Measurements from ENCODE around the gene OR14K1. TPM values are rescaled to one million over a fixed set of nuclear protein-coding genes. Genes with fewer than 3 reads are reported as not detected.

The OR14K1 gene
- total RNA-seq, 1 experiment from 2014 or later: not detected

GRCh38 chr1:247721222-247721621 lies 17.2 kb upstream of the OR14K1 start (continued):
- TF ChIP-seq TCF7L2 (IDR thresholded peaks at IDR 0.05; ENCODE audit: borderline replicate concordance, extremely low read depth, insufficient read depth, insufficient read length): no peak

GRCh38 chr1:247740721-247741120 lies 2.3 kb downstream of the OR14K1 start:
- H3K9ac ChIP-seq (ENCODE audit: low read length): no peak overlapping the region
- H3K4me1 ChIP-seq (ENCODE audit: control insufficient read depth in 1 of 2, insufficient read depth in 2 of 2, low read length in 2 of 2): no peaks in the 10 kb centered on the region
- RAD21 ChIA-PET (ENCODE audit: low non-redundant PET in 1 of 2, low total read pairs in 2 of 2, uncharacterized antibody in 2 of 2, unreplicated experiment in 2 of 2): no interaction called here
- no peaks in the 10 kb centered on the region for H3K36me3 ChIP-seq (ENCODE audit: control insufficient read depth in 1 of 2, insufficient read depth in 2 of 2, low read length in 2 of 2)
- H3K9me3 ChIP-seq (ENCODE audit: control insufficient read depth in 1 of 2, insufficient read depth in 1 of 2, low read depth in 1 of 2, low read length in 2 of 2): peaks cover 4 to 22% of the 10 kb centered on the region in 2 experiments; a peak in 2 of 4 replicates
- no peak for DNase-seq (ENCODE audit: low read depth, low spot score)
- H4K20me1 ChIP-seq (ENCODE audit: insufficient read depth): no peaks in the 10 kb centered on the region
- no peaks in the 10 kb centered on the region for H3K9me2 ChIP-seq (ENCODE audit: insufficient read depth)
- intact Hi-C loops (cut with micrococcal nuclease): no loop called here
- POLR2A ChIA-PET: no interaction called here
- no peak for TF ChIP-seq EZH2 (IDR thresholded peaks at IDR 0.05)
- TF ChIP-seq POLR2AphosphoS5 (IDR thresholded peaks at IDR 0.05; ENCODE audit: low read depth, low read length): no peak
- TF ChIP-seq SRF (IDR thresholded peaks at IDR 0.05; ENCODE audit: low read depth): no peak
- TF ChIP-seq ZNF274 (IDR thresholded peaks at IDR 0.05; ENCODE audit: low read depth, low read length): no peak
- TF ChIP-seq REST (IDR thresholded peaks at IDR 0.05; ENCODE audit: low read depth): no peak
- no peak for TF ChIP-seq EGR1 (IDR thresholded peaks at IDR 0.05; ENCODE audit: low read depth)
- TF ChIP-seq EZH2phosphoT487 (IDR thresholded peaks at IDR 0.05; ENCODE audit: borderline replicate concordance): no peak
- TF ChIP-seq, protein P1, sequence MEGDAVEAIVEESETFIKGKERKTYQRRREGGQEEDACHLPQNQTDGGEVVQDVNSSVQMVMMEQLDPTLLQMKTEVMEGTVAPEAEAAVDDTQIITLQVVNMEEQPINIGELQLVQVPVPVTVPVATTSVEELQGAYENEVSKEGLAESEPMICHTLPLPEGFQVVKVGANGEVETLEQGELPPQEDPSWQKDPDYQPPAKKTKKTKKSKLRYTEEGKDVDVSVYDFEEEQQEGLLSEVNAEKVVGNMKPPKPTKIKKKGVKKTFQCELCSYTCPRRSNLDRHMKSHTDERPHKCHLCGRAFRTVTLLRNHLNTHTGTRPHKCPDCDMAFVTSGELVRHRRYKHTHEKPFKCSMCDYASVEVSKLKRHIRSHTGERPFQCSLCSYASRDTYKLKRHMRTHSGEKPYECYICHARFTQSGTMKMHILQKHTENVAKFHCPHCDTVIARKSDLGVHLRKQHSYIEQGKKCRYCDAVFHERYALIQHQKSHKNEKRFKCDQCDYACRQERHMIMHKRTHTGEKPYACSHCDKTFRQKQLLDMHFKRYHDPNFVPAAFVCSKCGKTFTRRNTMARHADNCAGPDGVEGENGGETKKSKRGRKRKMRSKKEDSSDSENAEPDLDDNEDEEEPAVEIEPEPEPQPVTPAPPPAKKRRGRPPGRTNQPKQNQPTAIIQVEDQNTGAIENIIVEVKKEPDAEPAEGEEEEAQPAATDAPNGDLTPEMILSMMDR (IDR thresholded peaks at IDR 0.05 in 2 of 3, conservative IDR thresholded peaks at IDR 0.05 in 1 of 3; ENCODE audit: borderline replicate concordance in 1 of 3, insufficient read depth in 1 of 3, low read depth in 2 of 3, low read length in 2 of 3): no peak
- no peak for TF ChIP-seq FOSL1 (IDR thresholded peaks at IDR 0.05; ENCODE audit: low read depth)
- no peak for TF ChIP-seq JUND (IDR thresholded peaks at IDR 0.05)
- no peak for TF ChIP-seq CBX3 (IDR thresholded peaks at IDR 0.05; ENCODE audit: low read depth)
- no peak for TF ChIP-seq YY1 (IDR thresholded peaks at IDR 0.05; ENCODE audit: extremely low read depth, insufficient replicate concordance, low read depth, low read length)
- no peak for TF ChIP-seq SP1 (IDR thresholded peaks at IDR 0.05; ENCODE audit: low read depth)
- TF ChIP-seq MAX (IDR thresholded peaks at IDR 0.05): no peak
- no peak for TF ChIP-seq CEBPB (IDR thresholded peaks at IDR 0.05; ENCODE audit: low read depth)
- H3K79me2 ChIP-seq (ENCODE audit: insufficient read depth, low read length): no peaks in the 10 kb centered on the region
- ATAC-seq: no peak
- H3K4me3 ChIP-seq (replicated peaks in 1 of 2; ENCODE audit: low read depth in 1 of 2, low read length in 2 of 2): no peak overlapping the region
- BruUV-seq (replicated peaks): no TSS peak
- no peak overlapping the region for H3K27ac ChIP-seq (ENCODE audit: low read depth, low read length)
- no peak overlapping the region for H3K4me2 ChIP-seq (ENCODE audit: low read length)
- H3K27me3 ChIP-seq (ENCODE audit: insufficient read depth, low read length): no peaks in the 10 kb centered on the region
- CTCF ChIA-PET: no interaction called here
- H2AFZ ChIP-seq (ENCODE audit: low read depth, low read length, poor library complexity, severe bottlenecking): no peak overlapping the region

Measured in HCT116 (cell line).